HepG2 (cell line): ENCODE measurements around the gene ALKBH2. TPM values are rescaled to one million over a fixed set of nuclear protein-coding genes. Genes with fewer than 3 reads are reported as not detected.

Experiments
- ARNTL ChIP-seq: sonication (generic); formaldehyde crosslinking; IDR thresholded peaks from 2 replicates; pipeline ENCODE4 v1.4.0; 2020; ENCODE audit warnings: mild to moderate bottlenecking, missing genetic modification reagents
- ELF4 ChIP-seq: sonication (generic); formaldehyde crosslinking; IDR thresholded peaks from 2 replicates; pipeline ENCODE4 v1.5.0; 2020; ENCODE audit warnings: missing genetic modification reagents, mild to moderate bottlenecking, moderate library complexity, borderline replicate concordance
- FIP1L1 ChIP-seq: fragments of 200-400 bp; formaldehyde crosslinking; IDR thresholded peaks from 2 replicates; pipeline ENCODE4 v1.6.1; 2018; ENCODE audit warnings: low read depth, mild to moderate bottlenecking, low read length, moderate library complexity, borderline replicate concordance; ENCODE audit not compliant: insufficient read depth
- FOXA1 ChIP-seq, 2 experiments: fragments of 450-650 bp in 1 of 2; sonication (generic) in 1 of 2; formaldehyde crosslinking in 1 of 2; IDR thresholded peaks; 2 replicates each; pipeline versions ENCODE4 v1.4.0 to v1.6.1; 2016 to 2020; ENCODE audit warnings: missing genetic modification reagents in 1 of 2
- HCFC1 ChIP-seq: fragments of 150-350 bp; IDR thresholded peaks from 2 replicates; pipeline ENCODE4 v1.6.1; 2014; ENCODE audit warnings: low read depth, low read length
- MNT ChIP-seq: fragments of 450-650 bp; IDR thresholded peaks from 2 replicates; pipeline ENCODE4 v1.6.1; 2016
- PITX1 ChIP-seq: sonication (generic); formaldehyde crosslinking; IDR thresholded peaks from 2 replicates; pipeline ENCODE4 v1.5.1; 2020; ENCODE audit warnings: mild to moderate bottlenecking, missing genetic modification reagents
- POGZ ChIP-seq: sonication (generic); formaldehyde crosslinking; IDR thresholded peaks from 2 replicates; pipeline ENCODE4 v1.4.0; 2020; ENCODE audit warnings: mild to moderate bottlenecking, missing genetic modification reagents
- TFDP2 ChIP-seq: sonication (generic); formaldehyde crosslinking; IDR thresholded peaks from 2 replicates; pipeline ENCODE4 v1.4.0; 2020; ENCODE audit warnings: missing genetic modification reagents
- ZMYM4 ChIP-seq: sonication (generic); formaldehyde crosslinking; IDR thresholded peaks from 2 replicates; pipeline ENCODE4 v1.8.1; 2023; ENCODE audit warnings: mild to moderate bottlenecking, missing genetic modification reagents
- ZNF224 ChIP-seq: sonication (generic); formaldehyde crosslinking; IDR thresholded peaks from 2 replicates; pipeline ENCODE4 v1.5.0; 2020; ENCODE audit warnings: mild to moderate bottlenecking, missing genetic modification reagents
- ZNF275 ChIP-seq: sonication (generic); formaldehyde crosslinking; IDR thresholded peaks from 2 replicates; pipeline ENCODE4 v1.8.0; 2022; ENCODE audit warnings: missing genetic modification reagents, mild to moderate bottlenecking, inconsistent platforms, borderline replicate concordance
- ZNF350 ChIP-seq: sonication (generic); formaldehyde crosslinking; IDR thresholded peaks from 2 replicates; pipeline ENCODE4 v1.4.0; 2020; ENCODE audit warnings: mild to moderate bottlenecking, low read depth, missing genetic modification reagents, borderline replicate concordance
- ZNF563 ChIP-seq: sonication (generic); formaldehyde crosslinking; IDR thresholded peaks from 2 replicates; pipeline ENCODE4 v1.8.0; 2022; ENCODE audit warnings: mild to moderate bottlenecking, moderate library complexity, missing genetic modification reagents
- ZNF629 ChIP-seq: sonication (generic); formaldehyde crosslinking; conservative IDR thresholded peaks from 2 replicates; pipeline ENCODE4 v1.5.0; 2020; ENCODE audit warnings: missing genetic modification reagents
- ZNF7 ChIP-seq: IDR thresholded peaks from 2 replicates; pipeline ENCODE4 v1.6.1; 2016; ENCODE audit warnings: missing biosample characterization, missing genetic modification reagents
- ZNF710 ChIP-seq: sonication (generic); formaldehyde crosslinking; IDR thresholded peaks from 2 replicates; pipeline ENCODE4 v1.5.0; 2020; ENCODE audit warnings: mild to moderate bottlenecking, missing genetic modification reagents, borderline replicate concordance
- ZSCAN31 ChIP-seq: sonication (generic); formaldehyde crosslinking; IDR thresholded peaks from 2 replicates; pipeline ENCODE4 v1.5.0; 2020; ENCODE audit warnings: low read depth, mild to moderate bottlenecking, missing genetic modification reagents
- polyA plus RNA-seq, 8 experiments: library from polyadenylated mRNA; depleted of rRNA in 3 of 8; stranded (reverse) in 7 of 8; unstranded in 1 of 8; fragments of >200 nt; fragmentation: Illumina TruSeq in 4 of 8; extraction: Trizol in 4 of 8; gene quantifications; 2 replicates each; pipeline versions ENCODE4 v1.2.1 to v1.2.3, GENCODE V29; 2011 to 2016; ENCODE audit warnings: low read depth in 4 of 8, missing spikeins in 1 of 8, mixed read lengths in 1 of 8; ENCODE audit not compliant: insufficient read depth in 1 of 8
- total RNA-seq, 5 experiments: library from RNA; depleted of rRNA; stranded (reverse); fragments of >200 nt; fragmentation: Illumina TruSeq; extraction: Trizol; gene quantifications; 2 replicates each; pipeline ENCODE4 v1.2.3, GENCODE V29; 2016; ENCODE audit warnings: low read depth in 1 of 5

ALKBH2 gene
- total and polyA plus RNA-seq, 2 of the 13 experiments (the other 11 are each of a cell fraction or from before 2014, with no cell fraction given) = 21.0 to 40.5 TPM

- TF ChIP-seq ZNF710 (CRISPR knock-in tag) = peak; percentile 80; the same call in 1 of the 2 replicates
- 0 out of 2 replicates have a peak, but pooled peaks have one; percentile 28 for TF ChIP-seq ZNF629
- TF ChIP-seq ARNTL = peak; percentile 84
- no peak for TF ChIP-seq FOXA1 (IDR thresholded peaks at IDR 0.05)
- TF ChIP-seq FOXA1 (CRISPR knock-in tag; IDR thresholded peaks at IDR 0.05) = peak; percentile 59
- peak; percentile 71; the same call in 1 of the 2 replicates for TF ChIP-seq ZNF224
- peak; percentile 71; the same call in 1 of the 2 replicates for TF ChIP-seq ZNF350 (CRISPR knock-in tag)
- 0 out of 2 replicates have a peak, but pooled peaks have one; percentile 26 for TF ChIP-seq ZNF7 (CRISPR knock-in tag)
- TF ChIP-seq TFDP2 (CRISPR knock-in tag) = peak; percentile 55; the same call in 1 of the 2 replicates
- peak; percentile 73 for TF ChIP-seq PITX1 (CRISPR knock-in tag)
- TF ChIP-seq ZMYM4 (CRISPR knock-in tag) = peak; percentile 78
- no peak for TF ChIP-seq HCFC1
- TF ChIP-seq MNT = 0 out of 2 replicates have a peak, but pooled peaks have one; percentile 38
- TF ChIP-seq ZSCAN31 (CRISPR knock-in tag) = peak; percentile 47; the same call in 1 of the 2 replicates
- no peak for TF ChIP-seq FIP1L1
- peak; percentile 54; the same call in 1 of the 2 replicates for TF ChIP-seq POGZ (CRISPR knock-in tag)
- TF ChIP-seq ZNF563 (CRISPR knock-in tag) = no peak; the same call in none of the 2 replicates
- TF ChIP-seq ZNF275 (CRISPR knock-in tag) = no peak
- no peak for TF ChIP-seq ELF4 (CRISPR knock-in tag)
Observed at GRCh38 chr12:109115758-109116610, 22.7 kb upstream of the ALKBH2 start, which contains the start of gene ACACB (continued).
